Activated naive CD4-positive, alpha-beta T cell treated with Interleukin-2 at 50 U/mL for 16 hours (primary cell): ENCODE data around the gene SLC39A11.
"Not testable (repeated sequence)": the region's sequence is repeated elsewhere in the genome, so short reads cannot be mapped to it uniquely, and the experiment has no call there.

Experiments
- DNase-seq: peaks from one replicate; pipeline ENCODE4 v3.0.0-alpha.2; 2020

The SLC39A11 gene

GRCh38 chr17:72999474-72999873 is 93.0 kb downstream of the SLC39A11 start:
- not testable (repeated sequence) for DNase-seq

- DNase-seq: no peak
These were observed 94.1 kb downstream of the SLC39A11 start for GRCh38 chr17:72998343-72998742.

DNA sequence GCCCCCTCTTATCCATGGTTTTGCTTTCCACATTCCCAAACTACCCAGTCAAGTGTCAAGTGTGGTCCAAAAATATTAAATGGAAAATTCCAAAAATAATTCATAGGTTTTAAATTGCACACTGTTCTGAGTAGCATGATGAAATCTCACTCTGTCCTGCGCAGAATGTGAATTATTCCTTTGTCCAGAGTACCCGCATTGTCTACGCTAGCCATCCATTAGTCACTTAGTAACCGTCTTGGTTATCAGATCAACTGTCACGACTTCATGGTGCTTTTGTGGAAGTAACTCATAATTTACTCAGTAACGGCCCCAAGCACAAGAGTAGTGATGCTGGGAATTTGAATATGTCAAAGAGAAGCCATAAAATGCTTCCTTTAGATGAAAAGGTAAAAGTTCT is 94.9 kb downstream of the SLC39A11 start:
- DNase-seq: no peak

DNA sequence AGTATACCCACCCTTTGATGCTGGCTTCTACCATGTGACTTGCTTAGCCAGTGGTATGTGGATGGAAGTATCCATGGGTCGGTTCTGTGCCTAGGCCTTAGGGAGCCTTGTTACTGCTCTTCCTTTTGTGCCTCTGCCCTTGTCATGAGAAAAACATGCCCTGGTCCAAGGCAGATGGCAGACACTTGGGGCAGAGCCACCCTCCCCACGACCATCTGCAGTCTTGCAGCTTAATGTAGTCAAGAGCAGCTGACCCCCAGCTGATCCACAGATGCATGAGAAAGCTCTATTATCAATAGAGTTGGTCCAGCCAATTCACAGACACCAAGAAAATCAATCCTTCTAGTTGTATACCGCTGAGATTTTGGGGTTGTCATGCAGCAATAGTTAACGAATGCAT is 95.7 kb downstream of the SLC39A11 start:
- no peak for DNase-seq

GRCh38 chr17:72995008-72995656 is 97.4 kb downstream of the SLC39A11 start:
- DNase-seq: no peak

DNA sequence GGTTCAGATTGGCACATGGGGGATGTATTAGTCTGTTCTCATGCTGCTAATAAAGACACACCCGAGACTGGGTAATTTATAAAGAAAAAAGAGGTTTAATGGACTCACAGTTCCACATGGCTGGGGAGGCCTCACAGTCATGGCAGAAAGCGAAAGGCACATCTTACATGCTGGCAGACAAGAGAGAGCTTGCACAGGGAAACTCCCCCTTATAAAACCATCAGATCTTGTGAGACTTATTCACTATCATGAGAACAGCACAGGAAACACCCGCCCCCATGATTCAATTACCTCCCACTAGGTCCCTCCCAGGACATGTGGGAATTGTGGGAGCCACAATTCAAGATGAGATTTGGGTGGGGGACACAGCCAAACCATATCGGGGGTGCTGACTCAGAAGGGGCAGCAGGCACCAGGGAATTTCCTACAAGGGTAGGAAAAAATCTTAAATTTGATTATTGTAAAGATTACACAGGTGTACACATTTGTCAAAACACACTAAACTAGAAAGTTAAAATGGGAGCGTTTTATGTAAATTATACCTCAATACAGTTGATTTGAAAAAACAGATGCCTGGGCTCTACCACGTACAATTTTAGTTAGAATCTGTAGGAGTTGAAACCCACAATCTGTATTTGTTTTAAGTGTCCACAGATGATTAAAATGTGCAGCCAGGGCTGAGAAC is 99.6 kb downstream of the SLC39A11 start:
- peak; percentile 37 for DNase-seq

- no peak for DNase-seq
These were observed 100.8 kb downstream of the SLC39A11 start for GRCh38 chr17:72991651-72992050.

GRCh38 chr17:72989074-72989610 is 103.3 kb downstream of the SLC39A11 start:
- DNase-seq: no peak

GRCh38 chr17:72988451-72988850 is 104.0 kb downstream of the SLC39A11 start:
- DNase-seq: no peak

DNA sequence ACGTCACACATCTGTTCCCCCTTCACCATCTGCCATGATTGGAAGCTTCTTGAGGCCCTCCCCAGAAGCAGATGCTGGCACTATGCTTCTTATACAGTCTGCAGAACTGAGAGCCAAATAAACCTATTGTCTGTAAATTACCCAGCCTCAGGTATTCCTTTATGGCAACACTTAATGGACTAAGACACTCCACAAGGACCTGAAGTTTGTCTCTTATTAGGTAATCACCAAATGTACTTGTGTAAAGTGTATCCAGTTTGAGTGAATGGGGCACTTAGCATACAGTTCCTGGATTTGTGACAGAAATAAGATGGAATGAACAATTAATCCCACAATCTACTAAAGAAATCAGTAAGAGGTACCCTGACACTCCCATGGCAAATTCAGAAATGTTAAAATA is 105.3 kb downstream of the SLC39A11 start:
- DNase-seq: no peak

GRCh38 chr17:72985882-72986720 is 106.4 kb downstream of the SLC39A11 start:
- peak; percentile 51 for DNase-seq

- DNase-seq: no peak
These were observed 107.6 kb downstream of the SLC39A11 start for GRCh38 chr17:72984926-72985325.

DNA sequence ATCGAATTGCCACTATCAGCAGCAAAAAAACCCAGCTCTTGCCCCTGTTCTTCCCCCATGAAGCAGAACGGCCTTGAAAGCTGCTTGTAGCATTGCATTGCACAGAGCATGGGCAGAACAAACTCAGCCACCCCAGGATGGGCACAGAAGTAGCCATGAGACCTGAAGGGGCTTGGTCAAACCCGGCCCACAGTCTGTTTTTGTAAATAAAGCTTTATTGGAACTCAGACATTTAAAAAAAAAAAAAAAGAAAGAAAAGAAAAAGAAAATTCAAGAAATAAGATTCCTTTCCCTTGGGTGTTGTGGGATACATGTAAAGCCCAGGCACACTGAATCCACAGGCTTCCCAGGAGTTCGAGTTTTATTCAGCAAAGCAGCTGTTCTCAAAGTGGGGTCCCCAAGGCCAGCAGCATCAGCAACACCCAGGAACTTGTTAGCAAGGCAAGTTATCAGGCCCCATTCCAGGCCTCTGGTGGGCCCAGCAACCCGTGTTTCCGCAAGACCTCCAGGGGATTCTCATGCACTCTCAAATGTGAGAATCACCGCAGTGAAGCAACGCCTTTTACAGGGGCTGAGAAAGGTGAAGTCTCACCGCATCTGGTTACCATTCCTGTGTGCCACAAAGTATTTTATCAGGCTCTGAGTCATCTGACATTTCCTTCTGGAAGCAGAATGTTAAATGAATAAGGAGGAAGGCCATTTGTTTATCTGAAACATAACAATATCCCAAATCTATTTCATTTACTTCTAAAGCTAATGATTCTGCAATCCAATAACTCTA is 108.2 kb downstream of the SLC39A11 start:
- DNase-seq: no peak

- no peak for DNase-seq
These were observed 109.8 kb downstream of the SLC39A11 start for GRCh38 chr17:72982680-72983079.

DNA sequence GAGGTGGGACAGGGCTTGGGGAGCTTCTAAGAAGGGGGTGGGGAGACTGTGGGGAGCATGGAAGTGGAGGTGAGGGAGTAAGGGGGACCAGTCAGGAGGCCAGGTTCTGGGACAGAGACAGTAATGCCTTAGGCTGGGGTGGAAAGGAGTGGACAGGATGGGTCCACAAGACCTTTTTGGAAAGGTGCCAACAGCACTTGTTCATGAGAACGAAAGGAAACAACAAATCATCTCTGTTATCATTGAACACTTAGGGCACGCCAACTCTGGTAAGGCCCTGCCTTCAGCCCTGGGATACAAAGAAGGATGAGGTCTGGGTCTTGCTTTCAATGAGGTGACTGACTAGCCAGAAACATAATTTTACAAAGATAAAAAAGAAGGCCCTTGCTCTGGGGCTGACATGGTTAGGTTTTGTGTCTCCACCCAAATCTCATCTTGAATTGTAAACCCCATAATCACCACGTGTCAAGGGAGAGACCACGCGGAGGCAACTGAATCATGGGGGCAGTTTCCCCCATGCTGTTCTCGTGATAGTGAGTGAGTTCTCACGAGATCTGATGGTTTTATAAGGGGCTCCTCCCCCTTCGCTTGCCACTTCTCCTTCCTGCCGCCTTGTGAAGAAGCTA is 113.8 kb downstream of the SLC39A11 start:
- no peak for DNase-seq

GRCh38 chr17:72977771-72978417 is 114.6 kb downstream of the SLC39A11 start:
- no peak for DNase-seq

GRCh38 chr17:72976971-72977770 is 115.3 kb downstream of the SLC39A11 start:
- DNase-seq: no peak

DNA sequence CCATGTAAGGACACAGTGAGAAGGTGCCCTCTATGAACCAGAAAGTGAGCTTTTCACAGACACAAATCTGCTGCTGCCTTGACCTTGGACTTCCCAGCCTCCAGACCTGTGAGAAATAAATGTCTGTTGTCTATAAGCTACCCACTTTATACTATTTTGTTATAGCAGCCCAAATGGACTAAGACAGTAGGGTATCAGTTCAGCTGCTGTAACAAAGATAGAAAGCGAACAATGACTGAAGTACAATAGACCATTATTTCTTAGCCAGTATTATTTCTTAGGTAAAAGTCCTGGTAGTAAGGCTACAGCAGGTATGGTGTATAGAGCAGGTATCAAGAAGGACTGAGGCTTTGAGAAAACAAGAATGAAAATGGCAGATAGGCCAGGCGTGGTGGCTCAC is 117.0 kb downstream of the SLC39A11 start:
- DNase-seq: no peak

- DNase-seq: no peak
These were observed 117.8 kb downstream of the SLC39A11 start for GRCh38 chr17:72974605-72975232.

DNA sequence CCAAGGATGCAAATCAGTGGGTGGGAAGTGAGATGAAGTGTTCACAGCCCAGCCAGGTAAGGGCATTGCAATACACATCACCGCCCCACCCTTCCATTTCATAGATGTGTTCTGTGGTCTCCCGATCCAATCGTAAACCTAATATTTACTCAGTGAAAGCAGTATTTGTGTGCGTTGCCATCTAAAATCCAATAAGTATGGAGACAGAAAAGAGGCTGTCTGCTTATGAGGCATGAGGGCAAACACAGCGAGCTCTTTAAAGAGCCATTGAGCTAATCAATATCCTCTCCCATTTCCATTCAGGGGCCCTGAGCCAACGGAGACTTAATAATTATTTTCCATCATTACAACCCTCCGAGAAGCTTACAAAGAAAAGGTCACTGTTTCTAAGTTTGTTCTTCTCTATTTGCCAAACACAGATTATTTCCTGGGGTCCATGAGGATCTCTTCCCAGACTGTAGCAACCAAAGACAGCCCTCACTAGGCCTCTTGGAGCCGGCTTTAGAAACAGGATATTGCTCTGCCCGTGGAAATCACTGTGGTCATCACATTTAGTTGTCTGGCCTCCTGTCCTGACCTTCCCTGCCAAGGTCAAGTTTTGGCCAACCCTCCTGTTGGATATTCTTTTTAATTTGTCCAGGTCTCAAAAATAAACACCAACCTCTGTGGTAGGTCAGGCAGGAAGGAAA is 120.1 kb downstream of the SLC39A11 start:
- DNase-seq: no peak
